NCI-H1092 (cell line): ENCODE measurements around the gene TXK.

Source experiments
- DNase-seq: peaks from one replicate; lab custom pipeline; 2025; lab: John Stamatoyannopoulos, UW

The TXK gene

GRCh38 chr4:48049483-48049882 lies 84.6 kb downstream of the TXK start:
- DNase-seq, result no peak

- no peak for DNase-seq
Observed at GRCh38 chr4:48047896-48048295, 86.2 kb downstream of the TXK start.

GRCh38 chr4:48047421-48047844 lies 86.6 kb downstream of the TXK start:
- no peak for DNase-seq

GRCh38 chr4:48046059-48046458 lies 88.0 kb downstream of the TXK start:
- DNase-seq, result no peak

- no peak for DNase-seq
Observed at GRCh38 chr4:48044298-48044697, 89.8 kb downstream of the TXK start.

- DNase-seq, result no peak
Observed at GRCh38 chr4:48043504-48043903, 90.5 kb downstream of the TXK start.

- DNase-seq, result no peak
Observed at GRCh38 chr4:48042979-48043461, 91.0 kb downstream of the TXK start.

GRCh38 chr4:48041535-48042137 lies 92.4 kb downstream of the TXK start:
- DNase-seq, result no peak

- DNase-seq, result no peak
Observed at GRCh38 chr4:48039561-48039960, 94.5 kb downstream of the TXK start.

GRCh38 chr4:48038666-48039065 lies 95.4 kb downstream of the TXK start:
- no peak for DNase-seq

- DNase-seq, result no peak
Observed at GRCh38 chr4:48037117-48037462, 97.0 kb downstream of the TXK start.

- DNase-seq, result no peak
Observed at GRCh38 chr4:48035952-48036351, 98.1 kb downstream of the TXK start.

- DNase-seq, result no peak
Observed at GRCh38 chr4:48033825-48034413, 100.1 kb downstream of the TXK start.

GRCh38 chr4:48033412-48033811 lies 100.6 kb downstream of the TXK start:
- DNase-seq, result no peak

- DNase-seq, result no peak
Observed at GRCh38 chr4:48032721-48033120, 101.3 kb downstream of the TXK start.

- DNase-seq, result no peak
Observed at GRCh38 chr4:48031802-48032525, 102.1 kb downstream of the TXK start.

- no peak for DNase-seq
Observed at GRCh38 chr4:48030470-48030869, 103.6 kb downstream of the TXK start.

GRCh38 chr4:48028696-48029095 lies 105.4 kb downstream of the TXK start:
- no peak for DNase-seq

GRCh38 chr4:48027653-48028052 lies 106.4 kb downstream of the TXK start:
- no peak for DNase-seq

GRCh38 chr4:48025005-48025404 lies 109.0 kb downstream of the TXK start:
- DNase-seq, result peak; percentile 48

GRCh38 chr4:48024522-48024921 lies 109.5 kb downstream of the TXK start:
- peak; percentile 16 for DNase-seq

- no peak for DNase-seq
Observed at GRCh38 chr4:48022192-48022799, 111.8 kb downstream of the TXK start.

GRCh38 chr4:48021100-48021499 lies 113.0 kb downstream of the TXK start:
- DNase-seq, result no peak
